Stimulated activated CD8-positive, alpha-beta memory T cell treated with anti-CD3 and anti-CD28 coated beads, Interleukin-15, amount 100 ng/mL, for 1 hour (primary cell): ENCODE measurements around the gene GNAQ.
"Not testable (repeated sequence)": the region's sequence is repeated elsewhere in the genome, so short reads cannot be mapped to it uniquely, and the experiment has no call there.

Source experiments
- DNase-seq: peaks from one replicate; pipeline ENCODE4 v3.0.0-alpha.2; 2020; ENCODE audit warnings: low read depth

The GNAQ gene

DNA sequence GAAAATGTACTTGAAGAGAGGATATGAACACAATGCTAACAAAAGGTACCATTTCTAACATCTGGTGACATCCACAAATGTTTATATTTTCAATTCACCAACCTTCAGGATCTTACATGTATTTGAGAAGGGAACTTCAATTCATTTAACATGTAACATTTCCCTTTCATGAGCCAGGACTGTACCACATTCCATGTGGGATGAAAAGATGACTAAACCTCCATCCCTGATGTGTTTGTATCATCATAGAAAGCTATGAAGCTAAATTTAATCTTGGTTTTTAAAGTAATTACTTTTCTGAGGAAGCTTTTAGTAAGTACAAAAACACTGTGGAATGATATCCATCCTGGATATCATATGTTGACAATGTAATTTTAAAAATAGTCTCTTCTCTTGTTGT lies 305.3 kb downstream of the GNAQ start:
- no peak for DNase-seq

DNA sequence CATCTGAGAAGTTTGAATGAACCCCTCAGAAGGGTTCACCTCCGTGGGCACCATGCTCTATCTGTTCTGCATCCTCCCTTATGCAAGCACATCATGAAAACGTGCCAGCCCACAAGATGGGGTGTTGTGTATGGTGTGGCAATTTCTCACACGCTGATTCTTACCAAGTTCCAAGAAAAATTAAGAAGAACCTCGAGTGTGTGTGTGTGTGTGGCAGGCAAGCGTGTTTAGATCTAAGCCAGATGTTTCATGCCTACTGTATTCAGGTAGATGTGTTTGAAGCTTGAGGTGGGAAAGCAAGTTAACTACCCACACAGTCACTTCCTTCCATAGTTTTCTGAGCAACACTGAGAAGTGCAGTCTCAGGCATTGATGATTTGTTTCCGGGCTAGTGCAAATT lies 305.8 kb downstream of the GNAQ start:
- no peak for DNase-seq

DNA sequence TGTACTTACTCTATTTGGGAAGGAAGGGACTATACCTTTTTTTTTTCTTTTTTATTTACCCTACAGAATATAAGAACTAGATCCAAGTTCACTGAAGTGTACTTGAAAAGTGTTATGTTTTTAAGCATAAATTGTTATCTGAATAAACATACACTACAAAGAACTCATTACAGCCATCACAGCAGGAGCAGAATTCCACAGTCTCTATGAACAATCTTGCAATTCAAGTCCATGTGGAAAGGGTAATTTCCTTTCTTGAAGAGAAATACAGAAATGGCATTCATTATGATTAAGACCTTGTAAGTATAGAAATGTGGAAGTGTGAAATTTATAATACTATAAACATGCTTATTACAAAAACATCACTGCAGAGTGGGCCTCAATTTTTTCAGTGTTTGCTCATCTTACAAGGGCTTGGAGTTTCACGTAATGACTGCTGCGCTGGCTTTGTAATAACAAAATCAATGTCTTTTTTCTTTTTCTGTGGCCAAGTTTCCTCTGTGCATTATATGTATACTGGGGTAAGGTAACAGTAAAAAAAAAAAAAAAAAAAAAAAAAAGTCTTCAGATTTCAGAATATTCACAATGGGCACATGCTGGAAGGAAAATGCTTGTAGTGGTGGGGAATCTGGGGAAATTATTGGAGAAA lies 306.4 kb downstream of the GNAQ start:
- DNase-seq = no peak

DNA sequence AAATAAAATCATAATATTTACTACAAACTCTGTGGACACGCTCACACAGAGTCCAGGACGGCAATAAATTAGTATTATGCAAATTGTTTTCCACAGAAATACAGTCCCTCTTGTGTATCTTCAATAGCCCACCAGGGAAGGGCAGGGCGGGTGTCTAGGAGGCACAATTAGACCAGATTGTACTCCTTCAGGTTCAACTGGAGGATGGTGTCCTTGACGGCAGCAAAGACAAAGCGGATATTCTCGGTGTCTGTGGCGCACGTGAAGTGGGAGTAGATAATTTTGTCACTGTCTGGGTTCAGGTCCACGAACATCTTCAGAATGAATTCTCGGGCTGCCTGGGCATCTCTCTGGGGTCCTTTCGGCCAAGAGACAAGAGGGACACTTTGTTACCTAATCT lies 310.5 kb downstream of the GNAQ start:
- not testable (repeated sequence) for DNase-seq

DNA sequence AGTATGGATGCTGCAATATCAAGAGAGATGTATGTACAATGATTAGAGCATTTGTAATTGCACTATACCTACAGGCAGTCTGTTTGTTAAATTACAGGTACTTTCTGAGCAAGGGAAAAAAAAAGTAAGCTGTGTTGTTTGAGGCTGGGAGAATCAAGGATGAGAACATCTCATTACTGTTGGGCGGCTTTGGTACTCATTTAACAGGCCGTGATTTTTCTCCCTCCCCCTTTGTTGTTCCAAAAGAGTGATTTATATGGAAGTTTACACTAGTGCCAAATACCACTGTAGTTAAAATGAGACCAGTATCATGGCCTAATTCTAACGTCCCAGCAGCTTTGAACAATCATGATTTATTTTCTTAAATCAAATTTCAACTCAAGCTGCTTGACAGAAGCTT lies 312.3 kb downstream of the GNAQ start:
- no peak for DNase-seq

DNA sequence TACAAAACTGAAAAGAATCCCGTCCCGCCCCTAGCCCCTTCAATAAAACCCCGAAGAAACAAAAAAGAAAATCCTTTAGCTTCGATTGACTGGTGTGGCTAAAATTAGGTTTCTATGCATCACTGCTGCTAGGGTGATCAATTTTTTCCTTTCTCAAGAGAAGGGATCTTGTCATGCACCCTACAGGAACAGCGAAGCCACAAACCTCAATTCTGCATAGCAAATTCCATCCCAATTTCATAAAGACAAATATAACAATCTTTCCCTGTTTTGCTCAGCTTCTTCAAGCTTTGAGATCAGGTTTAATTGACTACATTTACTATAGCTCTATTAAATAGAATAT lies 313.3 kb downstream of the GNAQ start:
- not testable (repeated sequence) for DNase-seq

DNA sequence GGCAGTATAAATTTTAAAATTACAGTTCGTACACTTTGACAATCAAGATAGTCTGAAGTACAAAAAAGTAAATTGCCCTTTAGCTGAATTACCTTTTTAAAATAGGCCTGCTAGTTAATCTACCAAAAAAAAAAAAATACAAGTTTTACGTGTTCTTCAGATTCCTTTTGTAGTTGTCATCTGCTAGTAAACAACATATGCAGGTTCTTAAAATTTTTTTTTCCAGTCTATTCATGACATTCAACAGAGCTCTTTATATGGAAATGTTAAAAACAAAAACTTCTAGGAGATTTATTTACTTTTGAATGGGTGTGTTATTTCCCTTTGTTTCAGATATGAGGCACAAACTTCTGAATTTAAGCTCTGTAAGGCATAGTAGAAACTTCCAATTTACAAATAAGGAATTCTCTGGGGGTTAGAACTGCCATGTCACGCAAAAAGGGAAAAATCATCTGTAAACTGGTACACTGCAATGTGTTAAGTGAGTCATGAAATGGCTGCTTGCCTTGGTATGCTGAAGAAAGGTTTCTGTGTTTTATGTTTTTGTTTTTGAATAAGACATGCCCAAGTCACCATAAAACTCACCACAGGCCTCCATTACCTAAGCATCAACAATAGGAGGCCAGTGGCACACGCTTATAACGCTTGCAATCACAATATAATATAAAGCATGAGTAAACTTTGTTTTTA lies 313.9 kb downstream of the GNAQ start:
- DNase-seq = not testable (repeated sequence)

DNA sequence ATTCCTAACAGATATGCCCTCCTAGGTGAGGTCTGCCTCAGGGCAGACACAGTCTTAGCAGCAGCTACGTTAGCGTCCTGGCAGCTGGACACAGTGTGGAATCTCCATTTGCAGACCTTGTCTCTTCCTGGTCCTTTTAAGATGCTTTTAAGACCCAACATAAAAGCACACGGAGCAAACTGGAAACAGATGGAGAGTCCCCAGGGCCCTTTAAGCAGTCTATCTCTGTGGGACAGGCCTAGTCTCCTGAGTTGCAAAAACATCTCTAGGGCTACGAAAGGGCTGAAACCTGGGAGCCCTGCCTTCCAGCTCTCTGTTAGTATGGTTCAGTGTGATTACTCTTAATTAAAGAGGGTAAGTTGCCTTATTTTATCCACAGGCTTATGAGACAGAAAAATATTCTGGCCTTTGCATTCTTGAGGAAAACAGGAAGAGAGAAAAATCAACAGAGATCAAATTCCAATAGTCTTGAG lies 317.5 kb downstream of the GNAQ start:
- DNase-seq = no peak

DNA sequence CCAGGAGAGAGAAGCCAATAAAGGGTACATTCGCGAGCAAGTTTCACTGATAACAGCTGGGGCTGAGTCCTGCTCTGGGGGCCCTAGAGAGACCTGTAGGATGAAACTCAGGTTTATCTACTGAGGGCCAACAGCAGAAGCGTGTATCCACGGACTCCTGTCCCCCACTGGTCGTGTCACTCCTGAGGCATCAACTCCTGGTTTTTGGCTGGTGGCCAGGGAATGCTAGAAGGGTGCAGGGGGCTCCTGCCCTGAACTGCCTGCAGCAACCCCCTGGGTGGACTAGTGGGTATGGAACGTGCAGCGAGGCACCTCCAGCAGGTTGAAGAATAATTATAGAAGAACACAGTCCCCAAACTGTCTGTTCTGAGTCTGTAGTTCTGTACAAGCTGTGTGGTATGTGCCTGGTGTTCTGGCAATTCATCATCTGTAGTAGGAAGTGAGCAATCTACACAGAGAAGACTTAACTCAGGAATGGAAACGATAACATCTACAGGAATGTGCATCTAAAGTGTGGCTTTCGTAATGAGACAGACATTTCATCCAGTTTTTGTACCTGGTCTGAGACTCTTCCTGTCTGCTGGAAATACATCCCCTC lies 319.0 kb downstream of the GNAQ start:
- DNase-seq = no peak

DNA sequence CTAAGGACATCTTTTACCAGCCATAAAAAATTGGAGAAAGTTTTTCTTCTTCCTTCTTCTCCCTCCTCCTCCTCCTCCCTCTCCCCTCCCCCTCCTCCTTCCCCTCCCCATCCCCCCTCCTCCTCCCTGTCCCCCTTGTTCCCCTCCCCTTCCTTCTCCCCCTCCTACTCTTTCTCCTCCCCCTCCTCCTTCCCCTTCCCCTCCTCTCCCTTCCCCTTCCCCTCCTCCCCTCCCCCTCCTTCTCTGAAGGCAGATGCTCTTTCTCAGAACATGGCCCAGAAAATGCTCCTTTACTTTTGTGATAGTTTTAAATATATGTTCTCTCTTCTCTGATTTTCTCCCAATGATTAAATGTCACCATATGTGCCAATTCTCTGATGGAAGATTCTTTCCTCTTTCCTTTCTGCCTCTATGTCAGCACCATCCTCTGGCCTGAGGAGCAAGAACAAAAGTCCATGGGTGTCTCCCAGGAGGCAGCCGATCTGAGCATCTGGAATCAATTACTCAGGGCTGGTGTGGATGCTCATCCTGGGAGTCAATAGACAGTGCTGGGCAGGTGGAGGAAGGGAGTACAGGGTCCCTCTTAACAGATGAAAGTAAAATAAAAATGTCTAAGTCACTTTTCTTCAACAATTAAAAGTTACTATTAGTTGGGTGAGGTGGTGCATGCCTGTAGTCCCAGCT lies 320.5 kb downstream of the GNAQ start:
- no peak for DNase-seq

DNA sequence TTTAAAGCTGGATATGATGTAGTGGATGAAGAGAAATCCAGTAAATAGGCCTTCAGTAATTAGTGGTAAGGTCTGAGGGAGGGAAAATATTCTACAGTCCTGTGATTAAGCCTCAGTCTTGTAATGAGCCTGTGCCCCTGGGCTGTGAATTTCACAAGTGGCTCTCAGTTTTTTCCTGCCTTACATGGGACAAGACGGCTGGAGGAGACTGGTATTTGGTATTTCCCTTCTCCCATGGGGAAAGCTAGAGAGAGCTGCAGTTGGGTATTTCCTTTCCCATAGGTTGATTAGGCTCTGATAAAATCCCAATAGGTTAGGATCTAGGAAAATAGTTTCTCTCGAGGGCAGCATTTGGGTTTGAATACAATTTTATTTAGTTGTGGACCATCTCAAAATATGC lies 321.3 kb downstream of the GNAQ start:
- no peak for DNase-seq

DNA sequence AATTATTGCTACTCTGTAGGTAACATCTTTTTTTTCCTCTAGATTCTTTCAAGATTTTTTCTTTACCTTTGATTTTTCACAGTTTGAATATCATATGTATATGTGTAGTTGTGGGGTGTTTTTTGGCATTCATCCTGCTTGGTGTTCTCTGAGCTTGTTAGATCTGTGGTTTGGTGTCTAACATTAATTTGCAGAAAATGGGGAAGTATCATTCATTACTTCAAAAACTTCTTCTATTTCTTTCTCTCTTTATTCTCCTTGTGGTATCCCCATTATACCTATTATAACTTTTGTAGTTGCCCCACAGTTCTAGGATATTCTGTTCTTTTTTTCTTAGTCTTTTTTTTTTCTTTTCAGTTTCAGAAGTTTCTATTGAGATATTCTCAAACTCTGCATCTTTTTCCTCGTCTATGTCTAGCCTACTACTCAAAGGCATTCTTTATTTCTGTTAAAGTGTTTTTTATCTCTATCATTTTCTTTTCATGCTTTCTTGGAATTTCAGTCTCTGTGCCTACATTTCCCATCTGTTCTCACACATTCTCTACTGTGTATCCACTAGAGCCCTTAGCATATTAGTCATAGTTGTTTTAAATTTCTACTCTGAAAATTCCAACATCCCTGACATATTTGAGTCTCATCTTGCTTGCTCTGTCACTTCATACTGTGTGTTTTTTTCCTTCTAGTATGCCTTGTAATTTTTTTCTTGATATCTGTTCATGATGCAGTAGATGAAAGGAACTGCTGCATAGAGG lies 323.4 kb downstream of the GNAQ start:
- no peak for DNase-seq

DNA sequence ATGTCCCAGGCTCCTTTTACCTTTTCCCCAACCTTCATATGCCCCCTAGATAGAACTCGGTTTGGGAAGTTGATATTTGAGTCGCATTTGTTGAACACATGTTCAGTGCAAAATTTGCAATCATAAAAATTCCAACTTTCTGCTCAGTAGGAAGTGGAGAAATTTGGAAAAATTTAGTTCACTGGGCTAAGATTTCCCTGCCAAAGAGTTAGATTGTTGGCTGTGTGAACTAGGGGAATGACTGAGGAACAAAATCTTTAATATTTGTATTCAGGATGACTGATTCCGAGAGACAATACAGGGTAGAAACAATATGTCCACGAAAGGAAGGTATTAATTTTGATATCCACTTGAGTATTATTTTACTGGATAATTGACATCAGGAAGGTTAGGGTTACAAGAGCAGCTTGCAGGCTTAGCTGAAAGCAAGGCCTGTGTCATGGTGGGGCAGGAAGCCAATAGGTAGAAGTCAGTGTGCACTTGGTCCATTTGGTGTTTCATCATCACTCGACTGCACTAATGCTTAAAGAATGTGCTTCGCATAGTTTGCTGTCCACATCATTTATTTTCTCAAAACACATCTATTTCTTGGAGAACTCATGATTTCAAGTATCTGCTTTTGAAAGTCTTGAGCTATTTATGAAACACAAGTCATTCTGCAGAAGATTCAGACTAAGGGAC lies 324.1 kb downstream of the GNAQ start:
- no peak for DNase-seq

DNA sequence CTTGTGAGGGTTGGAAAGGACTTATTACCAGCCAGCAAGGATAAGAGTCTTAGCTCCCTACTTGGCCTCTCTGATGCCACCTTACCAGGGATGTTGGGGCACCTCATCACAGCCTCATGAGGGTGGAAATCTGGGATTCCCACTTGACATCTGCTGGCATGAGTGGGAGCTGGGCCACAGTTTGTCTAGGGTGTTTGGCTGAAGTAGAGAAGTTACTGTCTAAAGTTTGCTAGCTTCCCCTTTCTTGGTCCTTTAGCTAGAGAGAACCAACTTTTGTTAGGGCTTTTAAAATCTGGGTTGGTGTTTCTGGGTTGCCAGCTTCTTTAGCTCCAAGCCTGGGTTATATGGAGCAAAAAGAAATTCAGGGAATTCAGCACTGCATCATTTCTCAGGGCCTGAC lies 326.0 kb downstream of the GNAQ start:
- DNase-seq = no peak

DNA sequence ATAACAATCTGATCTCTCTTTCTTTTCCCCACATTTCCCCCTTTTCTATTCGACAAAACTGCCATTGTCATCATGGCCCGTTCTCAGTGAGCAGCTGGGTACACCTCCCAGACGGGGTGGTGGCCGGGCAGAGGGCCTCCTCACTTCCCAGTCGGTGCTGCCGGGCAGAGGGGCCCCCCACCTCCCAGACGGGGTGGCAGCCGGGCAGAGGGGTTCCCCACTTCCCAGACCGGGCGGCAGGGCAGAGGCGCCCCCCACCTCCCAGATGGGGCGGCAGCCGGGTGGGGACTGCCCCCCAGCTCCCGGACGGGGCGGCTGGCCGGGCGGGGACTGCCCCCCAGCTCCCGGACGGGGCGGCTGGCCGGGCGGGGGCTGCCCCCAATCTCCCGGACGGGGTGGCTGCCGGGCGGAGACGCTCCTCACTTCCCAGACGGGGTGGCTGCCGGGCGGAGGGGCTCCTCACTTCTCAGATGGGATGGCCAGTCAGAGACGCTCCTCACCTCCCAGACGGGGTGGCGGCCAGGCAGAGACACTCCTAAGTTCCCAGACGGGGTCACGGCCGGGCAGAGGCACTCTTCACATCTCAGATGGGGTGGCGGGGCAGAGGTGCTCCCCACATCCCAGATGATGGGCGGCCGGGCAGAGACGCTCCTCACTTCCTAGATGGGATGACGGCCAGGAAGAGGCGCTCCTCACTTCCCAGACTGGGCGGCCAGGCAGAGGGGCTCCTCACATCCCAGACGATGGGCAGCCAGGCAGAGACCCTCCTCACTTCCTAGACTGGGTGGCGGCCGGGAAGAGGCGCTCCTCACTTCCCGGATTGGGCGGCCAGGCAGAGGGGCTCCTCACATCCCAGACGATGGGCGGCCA lies 328.9 kb downstream of the GNAQ start:
- DNase-seq = not testable (repeated sequence)

DNA sequence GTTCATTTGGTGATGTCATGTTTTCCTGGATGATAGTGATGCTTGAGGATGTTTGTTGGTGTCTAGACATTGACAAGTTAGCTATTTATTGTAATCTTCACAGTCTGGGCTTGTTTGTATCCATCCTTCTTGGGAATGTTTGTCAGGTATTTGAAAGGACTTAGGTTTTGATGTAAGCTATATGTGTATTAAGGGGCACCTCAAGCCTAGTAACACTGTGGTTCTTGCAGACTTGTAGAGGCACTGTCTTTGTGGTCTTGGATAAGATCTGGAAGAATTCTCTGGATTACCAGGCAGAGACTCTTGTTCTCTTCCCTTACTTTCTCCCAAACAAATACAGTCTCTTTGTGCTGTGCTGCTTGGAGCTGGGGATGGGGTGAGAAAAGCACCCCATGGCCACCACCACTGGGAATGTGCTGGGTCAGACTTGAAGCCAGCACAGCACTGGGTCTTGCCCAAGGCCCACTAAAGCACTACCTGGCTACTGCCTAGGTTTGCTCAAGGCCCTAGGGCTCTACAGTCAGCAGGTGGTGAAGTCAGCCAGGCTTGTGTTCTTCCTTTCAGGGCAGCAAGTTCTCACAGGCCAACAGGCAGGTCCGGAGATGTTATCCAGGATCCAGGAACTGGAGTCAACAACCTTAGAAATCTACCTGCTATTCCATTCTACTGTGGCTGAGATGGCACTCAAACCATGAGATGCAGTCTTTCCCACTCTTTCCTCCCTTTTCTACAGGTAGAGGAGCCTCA lies 334.2 kb downstream of the GNAQ start:
- no peak for DNase-seq

DNA sequence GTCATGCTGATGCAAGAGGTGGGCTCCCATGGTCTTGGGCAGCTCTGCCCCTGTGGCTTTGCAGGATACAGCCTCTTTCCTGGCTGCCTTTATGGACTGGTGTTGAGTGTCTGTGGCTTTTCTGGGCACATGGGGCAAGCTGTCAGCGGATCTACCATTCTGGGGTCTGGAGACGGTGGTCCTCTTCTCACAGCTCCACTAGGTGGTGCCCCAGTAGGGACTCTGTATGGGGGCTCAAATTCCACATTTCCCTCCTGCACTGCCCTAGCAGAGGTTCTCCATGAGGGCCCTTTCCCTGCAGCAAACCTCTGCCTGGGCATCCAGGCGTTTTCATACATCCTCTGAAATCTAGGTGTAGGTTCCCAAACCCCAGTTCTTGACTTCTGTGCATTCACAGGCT lies 340.9 kb downstream of the GNAQ start:
- DNase-seq = not testable (repeated sequence)

DNA sequence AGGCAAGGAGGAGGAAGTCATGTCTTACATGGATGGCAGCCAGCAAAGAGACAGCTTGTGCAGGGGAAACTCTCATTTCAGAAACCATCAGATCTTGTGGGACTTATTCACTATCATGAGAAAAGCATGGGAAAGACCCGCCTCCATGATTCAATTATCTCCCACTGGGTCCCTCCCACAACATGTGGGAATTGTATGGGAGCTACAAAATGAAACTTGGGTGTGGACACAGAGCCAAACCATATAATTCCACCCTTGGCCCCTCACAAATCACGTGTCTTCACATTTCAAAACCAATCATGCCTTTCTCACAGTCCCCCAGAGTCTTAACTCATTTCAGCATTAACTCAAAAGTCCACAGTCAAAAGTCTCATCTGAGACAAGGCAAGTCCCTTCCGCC lies 341.5 kb downstream of the GNAQ start:
- not testable (repeated sequence) for DNase-seq

DNA sequence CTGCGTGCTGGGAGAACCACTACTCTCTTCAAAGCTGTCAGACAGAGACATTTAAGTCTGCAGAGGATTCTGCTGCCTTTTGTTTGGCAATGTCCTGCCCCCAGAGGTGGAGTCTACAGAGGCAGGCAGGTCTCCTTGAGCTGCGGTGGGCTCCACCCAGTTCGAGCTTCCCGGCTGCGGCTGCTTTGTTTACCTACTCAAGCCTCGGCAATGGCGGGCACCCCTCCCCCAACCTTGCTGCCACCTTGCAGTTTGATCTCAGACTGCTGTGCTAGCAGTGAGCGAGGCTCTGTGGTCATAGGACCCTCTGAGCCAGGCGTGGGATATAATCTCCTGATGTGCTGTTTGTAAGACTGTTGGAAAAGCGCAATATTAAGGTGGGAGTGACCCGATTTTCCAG lies 343.9 kb downstream of the GNAQ start:
- DNase-seq = not testable (repeated sequence)

DNA sequence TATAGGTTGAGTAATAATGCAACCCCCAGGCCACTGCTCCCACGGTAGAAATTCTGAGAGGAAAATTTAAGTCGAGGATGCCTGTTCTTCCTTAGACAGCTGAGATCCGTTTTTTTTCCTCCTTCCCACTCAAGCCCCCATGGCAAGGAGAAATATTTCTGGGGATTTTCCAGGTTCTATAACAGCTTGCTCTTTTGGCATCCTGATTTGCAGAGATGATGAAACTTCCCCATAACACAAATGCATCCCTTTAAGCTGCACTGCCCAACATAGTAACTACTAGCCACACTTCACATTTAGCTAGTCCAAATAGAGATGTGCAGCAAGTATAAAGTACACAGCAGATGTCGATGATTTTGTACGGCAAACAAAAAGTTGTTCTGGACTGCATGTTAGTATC lies 351.0 kb downstream of the GNAQ start:
- no peak for DNase-seq
